ENCODE data around the gene ATG9A.

The ATG9A gene

GRCh38 chr2:219206328-219207133 lies 22.9 kb downstream of the ATG9A start, which contains the start of gene ZFAND2B:
Gene ZFAND2B, plus strand, starts transcription at chr2:219206782. Its CDS starts 206 bp downstream, at chr2:219206988.
- Histone ChIP-seq H3K9me3 (ENCODE audit: control insufficient read depth, insufficient read depth, low read length) (no peaks in the 10 kb centered on the region), H3K4me1 (ENCODE audit: control insufficient read depth, low read length) (peaks cover 18% of the 10 kb centered on the region), H3K27me3 (ENCODE audit: control insufficient read depth, low read length) (no peaks in the 10 kb centered on the region), H3F3A (ENCODE audit: control insufficient read depth, insufficient read depth) (peaks cover 7% of the 10 kb centered on the region; the same call in 1 of the 2 replicates), H3K36me3 (ENCODE audit: control insufficient read depth, low read length) (peaks cover 43% of the 10 kb centered on the region), H3K4me3 (ENCODE audit: low read length) (peak within 1 kb of the TSS; percentile 88), H3K27ac (ENCODE audit: low read depth, low read length) (peak within 1 kb of the TSS; percentile 76), H4K20me1 (ENCODE audit: control insufficient read depth, insufficient read depth, low read depth, low read length) (no peaks in the 10 kb centered on the region), H3K79me2 (ENCODE audit: control insufficient read depth, low read length) (peaks cover 3% of the 10 kb centered on the region; the same call in 1 of the 2 replicates), H3K4me2 (ENCODE audit: low read length) (peak within 1 kb of the TSS; percentile 97), H3K9me2 (replicated peaks; ENCODE audit: control insufficient read depth, low read length) (no peaks in the 10 kb centered on the region)
- peak; percentile 16 for TF ChIP-seq CTCF (IDR thresholded peaks at IDR 0.05; ENCODE audit: low read depth, low read length, poor library complexity, severe bottlenecking)
- no peak for TF ChIP-seq EZH2phosphoT487 (IDR thresholded peaks at IDR 0.05; ENCODE audit: borderline replicate concordance, low read length)

GRCh38 chr2:219205981-219206327 lies 23.5 kb downstream of the ATG9A start:
- H3K36me3 ChIP-seq (ENCODE audit: control insufficient read depth, low read length) = peaks cover 38% of the 10 kb centered on the region
- no peaks in the 10 kb centered on the region for H3K9me2 ChIP-seq (replicated peaks; ENCODE audit: control insufficient read depth, low read length)
- peak overlapping the region; percentile 76 for H3K27ac ChIP-seq (ENCODE audit: low read depth, low read length)
- peak overlapping the region; percentile 97 for H3K4me2 ChIP-seq (ENCODE audit: low read length)
- TF ChIP-seq CTCF (IDR thresholded peaks at IDR 0.05; ENCODE audit: low read depth, low read length, poor library complexity, severe bottlenecking) = no peak
- TF ChIP-seq EZH2phosphoT487 (IDR thresholded peaks at IDR 0.05; ENCODE audit: borderline replicate concordance, low read length) = no peak
- peaks cover 18% of the 10 kb centered on the region for H3K4me1 ChIP-seq (ENCODE audit: control insufficient read depth, low read length)
- H3K27me3 ChIP-seq (ENCODE audit: control insufficient read depth, low read length) = no peaks in the 10 kb centered on the region
- H3K79me2 ChIP-seq (ENCODE audit: control insufficient read depth, low read length) = peaks cover 3% of the 10 kb centered on the region; the same call in 1 of the 2 replicates
- H3K9me3 ChIP-seq (ENCODE audit: control insufficient read depth, insufficient read depth, low read length) = no peaks in the 10 kb centered on the region
- no peaks in the 10 kb centered on the region for H4K20me1 ChIP-seq (ENCODE audit: control insufficient read depth, insufficient read depth, low read depth, low read length)
- peak overlapping the region; percentile 88 for H3K4me3 ChIP-seq (ENCODE audit: low read length)
- peaks cover 7% of the 10 kb centered on the region; the same call in 1 of the 2 replicates for H3F3A ChIP-seq (ENCODE audit: control insufficient read depth, insufficient read depth)

GRCh38 chr2:219205165-219205538 lies 24.3 kb downstream of the ATG9A start:
- Histone ChIP-seq H3K4me3 (ENCODE audit: low read length) (no peak overlapping the region), H3K27me3 (ENCODE audit: control insufficient read depth, low read length) (no peaks in the 10 kb centered on the region), H4K20me1 (ENCODE audit: control insufficient read depth, insufficient read depth, low read depth, low read length) (no peaks in the 10 kb centered on the region), H3K9me2 (replicated peaks; ENCODE audit: control insufficient read depth, low read length) (no peaks in the 10 kb centered on the region), H3K36me3 (ENCODE audit: control insufficient read depth, low read length) (peaks cover 30% of the 10 kb centered on the region), H3K9me3 (ENCODE audit: control insufficient read depth, insufficient read depth, low read length) (no peaks in the 10 kb centered on the region), H3F3A (ENCODE audit: control insufficient read depth, insufficient read depth) (peaks cover 7% of the 10 kb centered on the region; the same call in 1 of the 2 replicates), H3K27ac (ENCODE audit: low read depth, low read length) (no peak overlapping the region), H3K4me2 (ENCODE audit: low read length) (no peak overlapping the region), H3K4me1 (ENCODE audit: control insufficient read depth, low read length) (peaks cover 18% of the 10 kb centered on the region), H3K79me2 (ENCODE audit: control insufficient read depth, low read length) (peaks cover 3% of the 10 kb centered on the region; the same call in 1 of the 2 replicates)
- no peak for TF ChIP-seq EZH2phosphoT487 (IDR thresholded peaks at IDR 0.05; ENCODE audit: borderline replicate concordance, low read length)
- no peak for TF ChIP-seq CTCF (IDR thresholded peaks at IDR 0.05; ENCODE audit: low read depth, low read length, poor library complexity, severe bottlenecking)
